Colonic mucosa (tissue), 4 donors: ENCODE data around the gene SMIM7. TPM values are rescaled to one million over a fixed set of nuclear protein-coding genes. Genes with fewer than 3 reads are reported as not detected.

Source experiments
- DNase-seq: peaks from one replicate; pipeline ENCODE4 v3.0.0-alpha.2; 2020
- H3K27ac ChIP-seq: fragments of 200-600 bp; one replicate; pipeline ENCODE4 v1.8.0; 2021
- H3K27me3 ChIP-seq: fragments of 200-600 bp; one replicate; pipeline ENCODE4 v1.8.0; 2021
- H3K36me3 ChIP-seq: fragments of 200-600 bp; one replicate; pipeline ENCODE4 v1.8.0; 2021
- H3K4me1 ChIP-seq: fragments of 200-600 bp; one replicate; pipeline ENCODE4 v1.8.0; 2021; ENCODE audit warnings: mild to moderate bottlenecking
- H3K4me3 ChIP-seq: fragments of 200-600 bp; one replicate; pipeline ENCODE4 v1.8.0; 2021
- H3K9ac ChIP-seq, 2 donors: one replicate each; pipeline ENCODE4 v1.7.0; 2013; ENCODE audit warnings: control low read depth in 2 of 2, low read depth in 2 of 2, low read length in 2 of 2
- H3K9me3 ChIP-seq: fragments of 200-600 bp; one replicate; pipeline ENCODE4 v1.8.0; 2021
- intact Hi-C: fragments of 100-400 bp; cut with DNase I; formaldehyde crosslinking; loops from one replicate; pipeline ENCODE4 v1.14.1; 2022
- total RNA-seq, 2 donors: library from RNA; stranded (reverse); fragmentation: NEBNext Ultra II Directional in 1 of 2; extraction: Animal tissue kit (Norgen Biotek cat#: 25700) in 1 of 2; gene quantifications; one replicate each; pipeline ENCODE4 v1.2.1, GENCODE V29; 2021
- TF ChIP-seq, protein P1 (sequence below): fragments of 200-600 bp; IDR thresholded peaks from one replicate; pipeline ENCODE4 v1.8.0; 2022; ENCODE audit warnings: antibody characterized with exemption, mild to moderate bottlenecking
- donor health status: healthy.
- donor health status: DM: no; HTN: no; CAD: no.
- donor health status: DM: no; HTN: no; CAD: no.

SMIM7 gene
- total RNA-seq, 2 donors from 2014 or later, result 58.2 to 64.8 TPM

DNA sequence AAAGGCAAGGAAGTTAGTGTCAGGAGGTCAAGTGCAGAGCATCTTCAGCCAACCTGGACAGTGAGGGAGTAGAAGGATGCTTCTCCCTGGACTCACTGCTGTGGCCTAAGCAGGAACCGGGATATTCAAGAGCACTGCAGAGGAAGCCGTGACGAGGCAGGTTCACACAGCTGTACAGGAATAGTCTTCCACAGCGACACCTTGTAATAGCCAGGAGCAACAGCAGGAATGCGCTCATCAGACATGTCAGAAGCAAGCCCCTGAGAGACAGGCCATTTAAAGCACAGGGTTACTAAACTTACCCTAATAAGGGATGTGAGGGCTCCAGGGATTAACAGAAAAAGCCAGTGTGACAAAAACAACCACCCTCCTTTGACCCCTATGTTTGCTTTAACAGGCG, 28.5 kb downstream of the SMIM7 start:
- H3K36me3 ChIP-seq, result no peaks in the 10 kb centered on the region
- H3K9me3 ChIP-seq, result no peaks in the 10 kb centered on the region
- no peak for DNase-seq
- intact Hi-C loops, result no loop called here
- no peaks in the 10 kb centered on the region for H3K4me1 ChIP-seq
- TF ChIP-seq, protein P1, sequence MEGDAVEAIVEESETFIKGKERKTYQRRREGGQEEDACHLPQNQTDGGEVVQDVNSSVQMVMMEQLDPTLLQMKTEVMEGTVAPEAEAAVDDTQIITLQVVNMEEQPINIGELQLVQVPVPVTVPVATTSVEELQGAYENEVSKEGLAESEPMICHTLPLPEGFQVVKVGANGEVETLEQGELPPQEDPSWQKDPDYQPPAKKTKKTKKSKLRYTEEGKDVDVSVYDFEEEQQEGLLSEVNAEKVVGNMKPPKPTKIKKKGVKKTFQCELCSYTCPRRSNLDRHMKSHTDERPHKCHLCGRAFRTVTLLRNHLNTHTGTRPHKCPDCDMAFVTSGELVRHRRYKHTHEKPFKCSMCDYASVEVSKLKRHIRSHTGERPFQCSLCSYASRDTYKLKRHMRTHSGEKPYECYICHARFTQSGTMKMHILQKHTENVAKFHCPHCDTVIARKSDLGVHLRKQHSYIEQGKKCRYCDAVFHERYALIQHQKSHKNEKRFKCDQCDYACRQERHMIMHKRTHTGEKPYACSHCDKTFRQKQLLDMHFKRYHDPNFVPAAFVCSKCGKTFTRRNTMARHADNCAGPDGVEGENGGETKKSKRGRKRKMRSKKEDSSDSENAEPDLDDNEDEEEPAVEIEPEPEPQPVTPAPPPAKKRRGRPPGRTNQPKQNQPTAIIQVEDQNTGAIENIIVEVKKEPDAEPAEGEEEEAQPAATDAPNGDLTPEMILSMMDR, result no peak
- no peak overlapping the region for H3K9ac ChIP-seq
- no peaks in the 10 kb centered on the region for H3K27me3 ChIP-seq
- no peak overlapping the region for H3K4me3 ChIP-seq
- no peak overlapping the region for H3K27ac ChIP-seq

DNA sequence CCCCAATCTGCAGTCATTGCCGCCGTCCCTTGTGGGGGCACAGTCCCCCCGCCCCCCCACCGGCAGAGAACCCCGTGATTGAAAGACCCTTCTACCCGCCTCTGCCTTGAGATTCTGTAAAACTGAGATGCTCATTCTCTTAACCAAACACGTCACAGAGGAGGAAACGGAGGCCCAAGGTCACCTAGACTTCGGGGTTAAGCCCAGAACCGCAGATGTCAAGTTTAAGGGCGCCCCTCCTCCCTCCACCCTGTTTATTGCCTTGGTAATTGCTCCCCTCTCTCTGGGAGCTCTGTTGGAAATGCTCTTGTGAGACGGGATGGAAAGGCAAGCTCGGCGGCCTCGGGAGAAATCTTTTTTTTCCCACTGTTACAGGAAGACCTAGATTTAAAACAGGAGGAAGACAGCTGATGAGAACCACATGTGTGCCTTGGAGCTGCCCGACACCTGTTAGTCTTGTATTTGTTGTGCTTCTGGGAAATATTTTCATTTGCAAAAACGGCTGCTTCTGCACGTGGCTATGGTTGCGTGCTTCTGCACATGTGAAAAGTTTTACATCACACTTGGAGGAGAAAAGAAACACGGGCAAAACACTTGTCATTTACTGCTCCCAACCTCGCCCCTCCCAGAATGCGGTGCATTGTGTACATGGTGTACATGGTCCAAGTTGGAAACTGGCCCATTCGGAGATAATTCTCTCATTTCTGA, 30.8 kb downstream of the SMIM7 start:
- no peaks in the 10 kb centered on the region for H3K27me3 ChIP-seq
- peak; percentile 77 for DNase-seq
- TF ChIP-seq, protein P1, result no peak
- H3K9me3 ChIP-seq, result no peaks in the 10 kb centered on the region
- peak overlapping the region; percentile 98 for H3K4me3 ChIP-seq
- peak overlapping the region; percentile 89 for H3K27ac ChIP-seq
- peak overlapping the region; percentile 82 to 85 for H3K9ac ChIP-seq
- no peaks in the 10 kb centered on the region for H3K4me1 ChIP-seq
- intact Hi-C loops, result loop anchor here (5.0 kb wide), 1 partner anchor 57 kb away; the partner anchor contains the start of gene SLC35E1
- no peaks in the 10 kb centered on the region for H3K36me3 ChIP-seq

DNA sequence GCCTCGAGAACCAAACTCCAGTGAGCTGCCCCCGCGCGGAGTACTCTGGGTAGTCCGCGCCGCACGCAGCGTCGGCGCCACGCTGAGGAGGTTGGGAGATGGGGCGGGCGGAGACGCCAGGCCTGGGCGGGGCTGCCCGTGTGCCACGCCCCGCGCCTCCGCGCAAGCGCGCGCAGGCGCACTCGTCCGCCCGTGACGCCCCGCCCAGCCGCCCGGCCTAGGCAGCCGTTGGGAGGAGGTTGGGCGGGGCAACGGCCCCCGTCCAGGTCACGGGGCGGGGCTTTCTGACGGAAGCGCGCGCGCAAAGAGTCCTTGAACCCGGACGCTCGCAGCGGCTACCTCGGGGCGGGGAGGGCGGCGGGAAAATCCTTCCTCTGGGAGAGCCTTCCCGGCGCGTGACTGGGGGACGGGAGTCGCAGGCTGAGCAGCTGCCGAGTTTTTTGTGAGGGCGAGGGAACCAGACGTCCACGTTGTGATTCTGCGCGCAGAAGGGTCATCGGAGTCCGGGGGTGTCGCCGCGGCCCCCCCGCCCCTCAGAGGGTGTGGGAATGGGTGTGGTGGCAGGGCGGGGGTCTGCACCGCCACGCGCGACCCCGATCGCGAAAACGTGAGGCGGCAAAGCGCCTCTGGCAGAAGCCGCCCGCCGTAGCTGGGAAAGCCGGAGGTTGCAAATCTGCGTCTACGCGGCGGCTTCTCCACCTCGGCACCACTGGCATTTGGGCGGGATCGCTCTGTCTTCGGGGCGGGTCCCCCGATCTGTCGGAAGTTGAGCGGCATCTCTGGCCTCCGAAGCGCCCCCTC, 31.6 kb downstream of the SMIM7 start, which contains the start of gene MED26:
Gene MED26 (minus strand): TSS at position 22 of the 801 bp plus-strand sequence. CDS start 261 bp downstream, outside the sequence.
- H3K27me3 ChIP-seq, result no peaks in the 10 kb centered on the region
- TF ChIP-seq, protein P1, result no peak
- peak within 1 kb of the TSS; percentile 94 to 97 for H3K9ac ChIP-seq
- peak within 1 kb of the TSS; percentile 89 for H3K27ac ChIP-seq
- intact Hi-C loops, result loop anchor here (5.0 kb wide), 1 partner anchor 56 kb away; the partner anchor contains the start of gene SLC35E1
- DNase-seq, result peak; percentile 97
- no peaks in the 10 kb centered on the region for H3K4me1 ChIP-seq
- H3K4me3 ChIP-seq, result peak within 1 kb of the TSS; percentile 98
- no peaks in the 10 kb centered on the region for H3K9me3 ChIP-seq
- no peaks in the 10 kb centered on the region for H3K36me3 ChIP-seq

DNA sequence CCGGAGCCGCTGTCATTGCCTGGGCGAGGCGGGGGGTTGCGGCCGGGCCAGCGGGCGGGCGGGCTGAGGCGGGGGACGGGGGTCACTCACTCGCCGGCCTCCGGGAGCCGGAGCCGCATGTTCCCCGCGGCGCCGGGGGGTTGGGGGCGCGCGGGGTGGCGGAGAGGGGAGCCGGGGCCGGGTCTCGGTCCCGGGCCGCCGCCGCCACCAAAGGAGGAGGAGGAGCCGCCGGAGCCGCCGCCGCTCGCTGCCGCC, 32.1 kb downstream of the SMIM7 start:
- H3K27ac ChIP-seq, result peak overlapping the region; percentile 46
- peak overlapping the region; percentile 94 to 97 for H3K9ac ChIP-seq
- TF ChIP-seq, protein P1, result no peak
- H3K9me3 ChIP-seq, result no peaks in the 10 kb centered on the region
- intact Hi-C loops, result loop anchor here (5.0 kb wide), 1 partner anchor 56 kb away; the partner anchor contains the start of gene SLC35E1
- H3K4me3 ChIP-seq, result peak overlapping the region; percentile 98
- no peak for DNase-seq
- H3K4me1 ChIP-seq, result no peaks in the 10 kb centered on the region
- peaks cover under 1% of the 10 kb centered on the region for H3K36me3 ChIP-seq
- no peaks in the 10 kb centered on the region for H3K27me3 ChIP-seq

DNA sequence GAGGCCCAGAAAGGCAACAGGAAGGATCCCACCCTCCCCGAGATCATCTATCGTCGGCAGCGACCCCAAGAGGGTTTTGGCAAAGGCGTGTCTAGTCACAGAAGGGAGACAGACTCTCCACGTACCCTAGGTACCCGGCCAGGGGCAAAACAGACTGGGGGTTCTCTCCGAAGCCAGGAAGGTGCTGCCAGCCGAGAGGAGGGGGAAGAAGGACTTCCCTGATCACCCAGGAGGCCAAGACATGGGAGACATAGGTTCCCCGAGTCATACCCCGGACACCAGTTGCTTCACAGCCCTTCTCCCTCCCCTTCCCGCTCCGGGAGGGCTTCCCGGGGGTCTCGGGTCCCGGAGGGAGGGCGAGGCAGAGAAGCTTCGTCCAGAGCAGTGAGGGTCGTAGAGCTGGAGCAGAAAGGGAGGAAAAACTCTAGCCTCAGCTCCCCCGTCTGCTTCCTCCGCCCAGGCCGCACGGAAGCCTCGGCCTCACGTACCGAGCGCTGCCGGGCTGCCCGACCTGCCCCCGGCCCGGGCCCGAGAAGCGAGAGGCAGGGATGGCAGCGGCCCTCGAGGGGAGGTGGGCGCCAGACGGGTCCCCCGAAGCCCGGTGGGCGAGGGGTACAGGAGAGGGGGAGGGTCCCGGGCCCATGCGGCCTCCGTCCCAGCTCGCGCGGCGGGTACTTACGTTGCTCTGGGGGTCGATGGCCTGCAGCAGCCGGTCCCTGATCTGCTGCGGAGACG, 32.6 kb downstream of the SMIM7 start:
- peak overlapping the region; percentile 98 for H3K4me3 ChIP-seq
- TF ChIP-seq, protein P1, result no peak
- no peaks in the 10 kb centered on the region for H3K27me3 ChIP-seq
- H3K9ac ChIP-seq, result peak overlapping the region; percentile 94 to 97
- intact Hi-C loops, result loop anchor here (5.0 kb wide), 1 partner anchor 55 kb away; the partner anchor contains the start of gene SLC35E1
- no peaks in the 10 kb centered on the region for H3K4me1 ChIP-seq
- H3K9me3 ChIP-seq, result no peaks in the 10 kb centered on the region
- H3K36me3 ChIP-seq, result peaks cover 3% of the 10 kb centered on the region
- peak overlapping the region; percentile 46 for H3K27ac ChIP-seq
- peak; percentile 26 for DNase-seq
